Mesodermal cell (in vitro differentiated cells): ENCODE measurements around the gene ATXN1.

Experiments
- H3K27ac ChIP-seq: 2 replicates; pipeline ENCODE4 v1.7.0; 2013; ENCODE audit warnings: mild to moderate bottlenecking, low read depth, low read length, moderate library complexity; ENCODE audit not compliant: severe bottlenecking
- H3K36me3 ChIP-seq: 2 replicates; pipeline ENCODE4 v1.7.1; 2013; ENCODE audit warnings: mild to moderate bottlenecking, low read length, moderate library complexity; ENCODE audit not compliant: control insufficient read depth, insufficient read depth
- H3K4me1 ChIP-seq: one replicate; pipeline ENCODE4 v1.7.1; 2013; ENCODE audit warnings: mild to moderate bottlenecking, low read length; ENCODE audit not compliant: insufficient read depth, control insufficient read depth, poor library complexity, severe bottlenecking
- H3K4me3 ChIP-seq: 2 replicates; pipeline ENCODE4 v1.7.0; 2013; ENCODE audit warnings: low read length, control low read depth, mild to moderate bottlenecking; ENCODE audit not compliant: insufficient read depth, poor library complexity, severe bottlenecking; ENCODE audit errors: extremely low read depth
- H3K9me3 ChIP-seq: 2 replicates; pipeline ENCODE4 v1.7.1; 2013; ENCODE audit warnings: mild to moderate bottlenecking, low read length, moderate library complexity; ENCODE audit not compliant: control insufficient read depth
- WGBS, 2 experiments: methylation state at CpG; one replicate each; pipeline ENCODE4 v1.1.5; 2013; ENCODE audit warnings: missing lambda C conversion rate in 2 of 2; ENCODE audit not compliant: insufficient coverage in 2 of 2; 5-methylcytosine and 5-hydroxymethylcytosine counted together

The ATXN1 gene

DNA sequence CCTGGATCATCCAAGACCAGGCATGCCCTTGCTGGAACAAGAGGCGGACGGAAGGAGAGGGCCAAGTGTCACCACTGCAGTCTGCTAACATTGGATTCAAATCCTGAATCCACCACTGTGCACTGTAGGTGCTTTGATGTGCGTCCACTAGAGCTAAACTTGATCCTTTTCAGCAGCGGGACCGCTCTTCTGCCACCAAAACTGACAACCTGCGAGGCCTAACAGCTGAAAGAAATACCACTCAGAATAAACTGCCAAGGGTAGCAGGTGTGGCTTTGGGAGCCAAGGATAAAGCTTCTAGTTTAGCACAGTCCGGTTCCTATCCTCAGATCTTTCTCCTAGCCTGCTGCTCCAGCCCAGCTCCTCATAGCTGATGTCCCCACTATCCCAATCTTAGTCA lies 108.0 kb downstream of the ATXN1 start:
- peaks cover 38% of the 10 kb centered on the region for H3K36me3 ChIP-seq
- H3K4me3 ChIP-seq = no peak overlapping the region
- no peak overlapping the region for H3K27ac ChIP-seq
- no peaks in the 10 kb centered on the region for H3K9me3 ChIP-seq
- peaks cover 6% of the 10 kb centered on the region for H3K4me1 ChIP-seq
- WGBS, 2 experiments = 99 to 100% methylated on average over 5 of the region's 7 CpGs

DNA sequence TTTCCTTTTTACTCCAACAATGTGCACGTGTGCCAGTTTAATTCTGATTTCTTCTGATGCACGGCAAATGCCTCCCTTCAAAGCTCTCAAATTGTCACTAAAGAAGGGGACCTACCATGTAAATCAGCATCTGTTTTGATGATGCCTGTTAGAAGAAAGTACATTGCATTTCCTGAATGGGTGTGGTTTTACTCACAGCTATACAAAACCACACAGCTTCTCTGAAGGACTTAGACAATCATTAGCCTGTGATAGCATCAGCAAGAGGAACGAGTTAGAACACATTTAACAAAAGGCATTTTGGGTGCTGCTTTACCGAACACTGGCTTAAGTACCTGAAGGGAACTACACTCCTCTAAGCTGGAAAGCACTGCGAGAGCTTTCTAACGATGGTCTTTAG lies 109.4 kb downstream of the ATXN1 start:
- Histone ChIP-seq H3K27ac (no peak overlapping the region), H3K4me3 (no peak overlapping the region), H3K36me3 (peaks cover 34% of the 10 kb centered on the region), H3K9me3 (no peaks in the 10 kb centered on the region), H3K4me1 (peaks cover 6% of the 10 kb centered on the region)
- WGBS, 2 experiments = 76 to 91% methylated on average over 3 to 6 of the region's 6 CpGs

DNA sequence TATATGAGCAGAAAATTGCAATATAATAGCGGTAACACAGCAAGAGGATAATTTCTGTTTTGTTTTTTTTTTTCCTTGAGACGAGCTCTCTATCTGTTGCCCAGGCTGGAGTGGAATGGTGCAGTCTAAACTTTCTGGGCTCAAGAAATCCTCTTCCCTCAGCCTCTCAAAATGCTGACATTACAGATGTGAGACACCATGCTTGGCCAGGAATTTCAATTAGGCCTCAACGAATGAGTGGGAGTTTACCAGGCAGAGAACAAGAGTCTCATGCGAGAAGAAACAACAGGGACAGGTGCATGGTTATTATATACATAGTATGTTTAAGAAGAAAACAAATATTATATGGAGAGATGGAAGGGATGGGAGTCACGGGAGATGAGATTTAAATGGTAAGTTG lies 111.4 kb downstream of the ATXN1 start:
- 92% methylated on average over 2 of the region's 5 CpGs; no CpG with 5 or more reads in 1 of the 2 experiments for WGBS, 2 experiments
- H3K4me3 ChIP-seq = no peak overlapping the region

DNA sequence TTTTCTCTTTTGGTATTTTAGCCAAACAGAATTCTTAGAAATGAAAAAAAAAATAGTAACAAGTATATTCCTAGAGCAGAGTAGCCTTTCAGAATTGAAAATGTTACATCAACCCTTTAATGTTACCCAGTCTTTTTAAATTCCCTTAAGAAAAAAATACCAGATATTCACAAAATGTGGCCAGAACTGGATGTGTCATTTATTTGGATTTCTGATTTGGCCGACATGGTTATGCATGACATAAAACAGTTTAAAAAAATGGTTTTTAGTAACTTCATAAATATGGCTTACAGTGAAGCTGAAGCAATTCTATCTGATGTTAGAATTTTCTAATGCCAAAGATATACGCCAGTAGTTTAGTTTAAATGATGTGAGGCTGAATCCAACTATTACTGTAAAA lies 112.0 kb downstream of the ATXN1 start:
- WGBS, 2 experiments = 86% methylated on average over 1 of the region's 2 CpGs; no CpG with 5 or more reads in 1 of the 2 experiments
- Histone ChIP-seq H3K36me3 (peaks cover 30% of the 10 kb centered on the region), H3K9me3 (no peaks in the 10 kb centered on the region), H3K4me1 (peaks cover 6% of the 10 kb centered on the region), H3K27ac (no peak overlapping the region), H3K4me3 (no peak overlapping the region)

More for the DNA sequence above, 111.4 kb downstream of the ATXN1 start:
- H3K9me3 ChIP-seq = no peaks in the 10 kb centered on the region
- no peak overlapping the region for H3K27ac ChIP-seq
- peaks cover 6% of the 10 kb centered on the region for H3K4me1 ChIP-seq
- peaks cover 34% of the 10 kb centered on the region for H3K36me3 ChIP-seq

- Histone ChIP-seq H3K9me3 (no peaks in the 10 kb centered on the region), H3K4me1 (no peaks in the 10 kb centered on the region), H3K36me3 (peaks cover 21% of the 10 kb centered on the region), H3K27ac (no peak overlapping the region), H3K4me3 (no peak overlapping the region)
- WGBS, 2 experiments = 80 to 94% methylated on average over 2 of the region's 5 CpGs
Measured at GRCh38 chr6:16648003-16648402, 113.3 kb downstream of the ATXN1 start.

- no CpG with 5 or more reads among the region's 4 CpGs for WGBS, 2 experiments
- Histone ChIP-seq H3K27ac (no peak overlapping the region), H3K36me3 (peaks cover 16% of the 10 kb centered on the region), H3K4me3 (no peak overlapping the region), H3K4me1 (no peaks in the 10 kb centered on the region), H3K9me3 (no peaks in the 10 kb centered on the region)
Measured at GRCh38 chr6:16647422-16647821, 113.8 kb downstream of the ATXN1 start.

- H3K4me3 ChIP-seq = no peak overlapping the region
- H3K9me3 ChIP-seq = no peaks in the 10 kb centered on the region
- 92 to 100% methylated on average over 6 to 7 of the region's 8 CpGs for WGBS, 2 experiments
- peaks cover 8% of the 10 kb centered on the region for H3K36me3 ChIP-seq
- H3K4me1 ChIP-seq = peaks cover 5% of the 10 kb centered on the region
- H3K27ac ChIP-seq = no peak overlapping the region
Measured at GRCh38 chr6:16644540-16645250, 116.6 kb downstream of the ATXN1 start.

GRCh38 chr6:16639684-16640480 lies 121.4 kb downstream of the ATXN1 start:
- H3K36me3 ChIP-seq = peaks cover 11% of the 10 kb centered on the region
- 85 to 89% methylated on average over 4 to 7 of the region's 10 CpGs for WGBS, 2 experiments
- no peaks in the 10 kb centered on the region for H3K9me3 ChIP-seq
- H3K4me1 ChIP-seq = peaks cover 20% of the 10 kb centered on the region
- peak overlapping the region; percentile 37 for H3K27ac ChIP-seq
- no peak overlapping the region for H3K4me3 ChIP-seq

DNA sequence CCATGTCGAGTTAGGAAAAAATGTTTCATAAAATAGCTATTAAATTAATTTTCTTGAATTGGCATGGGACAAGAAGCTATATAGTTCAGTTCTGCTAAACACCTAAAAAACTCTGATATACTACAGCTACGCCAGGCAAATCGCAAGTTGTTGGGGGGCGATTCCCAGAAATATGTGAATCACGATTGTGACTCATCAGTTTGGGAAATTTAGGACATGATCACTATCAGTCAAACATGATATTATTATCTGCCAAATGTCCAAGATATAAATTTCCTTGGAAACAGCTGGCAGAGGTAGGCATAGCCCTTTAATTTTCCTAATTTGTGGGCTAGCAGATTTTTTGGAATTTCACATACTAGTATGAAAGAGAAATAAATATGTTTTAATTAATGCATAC lies 123.6 kb downstream of the ATXN1 start:
- Histone ChIP-seq H3K36me3 (peaks cover 11% of the 10 kb centered on the region), H3K27ac (no peak overlapping the region), H3K4me1 (peaks cover 20% of the 10 kb centered on the region), H3K4me3 (no peak overlapping the region), H3K9me3 (no peaks in the 10 kb centered on the region)
- 89% methylated on average over 3 of the region's 5 CpGs; no CpG with 5 or more reads in 1 of the 2 experiments for WGBS, 2 experiments

DNA sequence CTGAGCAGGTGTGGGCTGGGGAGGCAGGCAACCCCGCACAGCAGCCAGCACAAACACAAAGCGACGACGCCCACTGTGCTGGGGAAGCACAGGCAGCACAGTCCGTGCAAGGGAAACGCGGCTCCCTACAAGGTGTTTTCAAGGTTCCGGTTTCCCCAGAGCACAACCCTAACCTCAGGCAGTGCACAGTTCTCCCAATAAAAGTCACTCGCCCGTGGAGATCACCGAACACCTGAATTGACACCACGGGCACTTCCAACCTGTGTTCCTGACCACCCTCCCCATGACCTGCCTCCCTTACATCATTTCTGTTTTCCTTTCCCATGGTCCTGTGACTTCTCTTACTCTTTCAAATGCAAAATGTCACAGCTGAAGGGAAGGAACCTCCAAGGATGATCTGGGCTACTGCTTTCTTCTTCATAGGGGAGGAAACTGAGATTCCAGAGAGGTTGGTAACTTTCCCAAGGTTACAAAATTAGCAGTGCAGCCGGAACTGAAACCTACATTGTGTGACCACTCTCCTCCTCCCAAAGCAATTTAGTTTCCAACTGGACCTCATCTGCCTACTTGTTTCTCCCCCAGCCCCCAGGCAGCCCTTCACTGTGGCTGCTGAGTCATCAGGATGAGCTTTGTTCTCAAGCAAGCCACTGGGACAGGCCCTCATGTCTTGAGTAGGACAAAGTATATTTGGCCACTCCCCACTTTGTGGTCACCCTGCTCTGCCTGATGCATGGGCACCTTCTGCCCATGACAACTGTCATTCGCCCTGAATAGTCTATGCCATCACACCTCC lies 125.3 kb downstream of the ATXN1 start:
- 40 to 43% methylated on average over 9 of the region's 14 CpGs for WGBS, 2 experiments
- H3K4me3 ChIP-seq = no peak overlapping the region
- peaks cover 20% of the 10 kb centered on the region for H3K4me1 ChIP-seq
- H3K9me3 ChIP-seq = no peaks in the 10 kb centered on the region
- peaks cover 6% of the 10 kb centered on the region for H3K36me3 ChIP-seq
- H3K27ac ChIP-seq = peak overlapping the region; percentile 79
